Measurements from ENCODE around the gene WDR5. TPM values are rescaled to one million over a fixed set of nuclear protein-coding genes. Genes with fewer than 3 reads are reported as not detected.

Gene WDR5
- total and polyA plus RNA-seq, 2 experiments from 2014 or later, result 21.0 to 25.9 TPM

DNA sequence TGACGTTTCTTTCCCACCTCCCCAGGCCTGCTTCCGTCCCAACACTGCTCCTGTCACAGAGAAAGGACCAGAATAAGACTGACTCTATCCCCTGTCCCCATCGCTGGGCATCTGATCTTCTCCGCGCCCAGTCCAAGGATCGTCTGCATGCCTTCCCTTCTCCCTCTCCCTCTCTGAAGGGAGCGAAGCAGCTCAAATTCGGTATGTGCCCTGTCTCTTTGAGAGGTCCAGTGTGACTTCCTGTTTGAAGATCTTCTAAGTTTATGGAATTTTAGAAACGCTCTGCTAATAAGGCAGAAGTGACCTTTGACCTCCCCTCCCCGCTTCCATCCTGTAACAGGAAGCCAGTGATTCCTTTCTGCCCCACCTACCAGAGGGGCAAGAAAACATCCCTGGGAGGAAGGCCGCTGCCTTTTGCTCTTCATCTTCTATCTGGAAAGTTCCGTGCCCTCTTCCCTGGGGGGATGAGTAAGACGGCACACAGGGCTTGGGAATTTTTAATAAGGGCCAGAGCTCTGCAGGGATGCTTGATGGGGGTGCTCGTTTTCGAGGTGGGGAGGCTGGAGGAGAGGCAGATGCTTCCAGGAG is 69.2 kb downstream of the WDR5 start:
- Histone ChIP-seq H3K27me3 (replicated peaks; ENCODE audit: insufficient read depth) (peaks cover 19% of the 10 kb centered on the region), H3K4me1 (ENCODE audit: insufficient read depth) (peaks cover 5% of the 10 kb centered on the region; the same call in 1 of the 2 replicates), H3K4me2 (ENCODE audit: unreplicated experiment) (peak overlapping the region; percentile 41), H2AFZ (no peak overlapping the region), H3K36me3 (ENCODE audit: low read depth) (no peaks in the 10 kb centered on the region), H3K27ac (no peak overlapping the region), H3K9ac (peak overlapping the region; percentile 46; the same call in 1 of the 2 replicates), H4K20me1 (ENCODE audit: insufficient read depth) (no peaks in the 10 kb centered on the region), H3K9me2 (ENCODE audit: insufficient read depth) (no peaks in the 10 kb centered on the region), H3K79me2 (ENCODE audit: insufficient read depth) (no peaks in the 10 kb centered on the region), H3F3A (ENCODE audit: insufficient read depth) (no peaks in the 10 kb centered on the region), H3K4me3 (no peak overlapping the region), H3K9me3 (ENCODE audit: low read depth) (no peaks in the 10 kb centered on the region)
- in situ Hi-C loops (cut with MboI), result no loop called here
- no peak for TF ChIP-seq EZH2 (IDR thresholded peaks at IDR 0.05; ENCODE audit: insufficient read depth, poor library complexity, severe bottlenecking)
- no peak for TF ChIP-seq EZH2phosphoT487 (IDR thresholded peaks at IDR 0.05; ENCODE audit: insufficient read depth, low read depth)
- WGBS, 2 experiments (ENCODE audit: low coverage in 1 of 2, low lambda C conversion rate in 2 of 2, missing lambda C conversion rate in 2 of 2), result 65 to 70% methylated on average over 15 of the region's 15 CpGs
- peak; percentile 49 for DNase-seq

DNA sequence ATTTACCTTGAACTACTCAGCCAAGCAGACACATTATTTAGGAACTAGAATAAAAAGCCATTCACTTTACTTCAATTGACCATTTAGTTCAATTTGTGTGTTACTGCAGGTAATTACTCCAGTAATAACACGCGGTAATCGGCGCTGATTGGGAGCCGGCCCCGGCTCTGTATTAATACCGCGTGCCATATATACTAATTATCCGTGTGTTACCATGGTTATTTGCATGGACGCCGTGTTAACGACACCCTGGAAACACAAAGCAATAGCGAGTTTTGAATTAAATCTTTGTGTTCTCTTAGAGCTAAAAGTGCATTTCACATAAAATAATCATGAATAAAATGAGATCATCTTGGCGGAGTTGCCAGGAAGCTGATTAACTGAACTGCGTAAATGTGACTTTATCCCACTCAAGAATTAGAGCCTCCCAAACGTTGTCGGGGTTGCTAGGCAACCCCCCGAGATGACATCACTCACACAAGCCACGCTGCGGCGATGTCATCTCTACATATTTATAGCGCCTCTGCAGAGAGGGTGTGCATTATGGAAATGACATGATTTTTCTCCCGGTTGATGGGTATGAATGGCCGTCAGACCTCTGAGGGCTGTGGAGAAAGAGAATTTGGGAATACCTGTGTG is 69.9 kb downstream of the WDR5 start:
- peak overlapping the region; percentile 41 for H3K4me2 ChIP-seq (ENCODE audit: unreplicated experiment)
- H3K9me3 ChIP-seq (ENCODE audit: low read depth), result no peaks in the 10 kb centered on the region
- 20 to 25% methylated on average over 24 of the region's 24 CpGs for WGBS, 2 experiments (ENCODE audit: low coverage in 1 of 2, low lambda C conversion rate in 2 of 2, missing lambda C conversion rate in 2 of 2)
- H3K9ac ChIP-seq, result peak overlapping the region; percentile 46; the same call in 1 of the 2 replicates
- H2AFZ ChIP-seq, result no peak overlapping the region
- peak overlapping the region; percentile 20; the same call in 1 of the 2 replicates for H3K27ac ChIP-seq
- no peak overlapping the region for H3K4me3 ChIP-seq
- H4K20me1 ChIP-seq (ENCODE audit: insufficient read depth), result no peaks in the 10 kb centered on the region
- peaks cover 12% of the 10 kb centered on the region for H3K27me3 ChIP-seq (replicated peaks; ENCODE audit: insufficient read depth)
- no peaks in the 10 kb centered on the region for H3K79me2 ChIP-seq (ENCODE audit: insufficient read depth)
- TF ChIP-seq EZH2phosphoT487 (IDR thresholded peaks at IDR 0.05; ENCODE audit: insufficient read depth, low read depth) (no peak), EZH2 (IDR thresholded peaks at IDR 0.05; ENCODE audit: insufficient read depth, poor library complexity, severe bottlenecking) (no peak)
- no peaks in the 10 kb centered on the region for H3K9me2 ChIP-seq (ENCODE audit: insufficient read depth)
- no peaks in the 10 kb centered on the region for H3K36me3 ChIP-seq (ENCODE audit: low read depth)
- peaks cover 5% of the 10 kb centered on the region; the same call in 1 of the 2 replicates for H3K4me1 ChIP-seq (ENCODE audit: insufficient read depth)
- in situ Hi-C loops (cut with MboI), result no loop called here
- DNase-seq, result peak; percentile 90
- no peaks in the 10 kb centered on the region for H3F3A ChIP-seq (ENCODE audit: insufficient read depth)

DNA sequence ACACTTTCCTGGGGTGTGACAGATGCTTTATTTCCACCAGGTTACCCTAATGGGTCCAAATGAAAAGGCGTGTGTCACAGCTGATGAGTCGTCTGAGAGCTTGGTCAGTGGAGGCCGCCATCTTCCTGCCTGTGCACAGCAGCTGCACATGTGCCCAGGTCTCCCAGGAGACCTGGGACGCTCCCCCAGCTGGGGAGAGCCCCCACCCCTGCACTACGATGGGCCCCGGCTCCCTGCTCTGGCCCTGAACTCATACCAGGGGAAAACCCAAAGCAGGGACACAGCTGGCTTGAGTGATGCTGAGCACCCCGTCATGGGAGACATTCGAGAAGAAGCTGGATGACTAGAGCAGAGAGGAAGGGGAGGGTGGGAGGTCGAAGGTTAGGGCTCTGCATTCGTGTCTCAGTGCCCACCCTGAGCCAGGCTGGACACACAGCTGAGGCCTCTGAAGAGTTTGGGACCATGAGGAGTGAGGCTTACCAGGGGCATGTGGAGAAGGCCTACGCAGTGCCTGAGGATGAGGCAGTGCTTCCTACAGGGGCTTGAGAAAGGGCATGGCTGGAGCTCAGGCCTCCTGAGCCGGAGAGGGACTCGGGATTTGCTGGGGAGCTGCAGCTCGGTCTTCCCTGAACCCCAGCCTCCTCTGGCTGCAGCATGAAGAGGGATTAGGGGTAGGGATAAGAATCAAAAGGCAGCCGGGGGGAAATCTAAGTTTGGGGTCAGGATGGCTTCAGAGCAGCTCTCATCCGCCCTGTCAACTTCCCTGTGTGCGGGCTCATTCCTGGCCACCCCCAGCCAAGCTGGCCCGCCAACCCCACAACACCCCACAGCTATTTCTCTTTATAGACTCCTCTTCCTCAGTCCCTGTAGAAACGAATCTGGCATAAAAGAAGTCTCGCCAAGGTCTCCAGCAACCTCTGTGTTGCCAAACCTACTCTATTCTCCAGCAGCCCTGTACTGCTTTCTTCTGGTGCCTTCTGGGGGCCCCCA is 70.7 kb downstream of the WDR5 start:
- H3K9me3 ChIP-seq (ENCODE audit: low read depth), result no peaks in the 10 kb centered on the region
- TF ChIP-seq EZH2 (IDR thresholded peaks at IDR 0.05; ENCODE audit: insufficient read depth, poor library complexity, severe bottlenecking) (no peak), EZH2phosphoT487 (IDR thresholded peaks at IDR 0.05; ENCODE audit: insufficient read depth, low read depth) (no peak)
- H3K4me3 ChIP-seq, result no peak overlapping the region
- 76 to 79% methylated on average over 19 to 20 of the region's 20 CpGs for WGBS, 2 experiments (ENCODE audit: low coverage in 1 of 2, low lambda C conversion rate in 2 of 2, missing lambda C conversion rate in 2 of 2)
- in situ Hi-C loops (cut with MboI), result no loop called here
- peaks cover 5% of the 10 kb centered on the region; the same call in 1 of the 2 replicates for H3K27me3 ChIP-seq (replicated peaks; ENCODE audit: insufficient read depth)
- H3K9ac ChIP-seq, result no peak overlapping the region
- no peaks in the 10 kb centered on the region for H3K9me2 ChIP-seq (ENCODE audit: insufficient read depth)
- no peak for DNase-seq
- no peaks in the 10 kb centered on the region for H4K20me1 ChIP-seq (ENCODE audit: insufficient read depth)
- peaks cover 5% of the 10 kb centered on the region; the same call in 1 of the 2 replicates for H3K4me1 ChIP-seq (ENCODE audit: insufficient read depth)
- no peak overlapping the region for H3K27ac ChIP-seq
- no peak overlapping the region for H2AFZ ChIP-seq
- H3K79me2 ChIP-seq (ENCODE audit: insufficient read depth), result no peaks in the 10 kb centered on the region
- no peaks in the 10 kb centered on the region for H3K36me3 ChIP-seq (ENCODE audit: low read depth)
- no peak overlapping the region for H3K4me2 ChIP-seq (ENCODE audit: unreplicated experiment)
- no peaks in the 10 kb centered on the region for H3F3A ChIP-seq (ENCODE audit: insufficient read depth)

DNA sequence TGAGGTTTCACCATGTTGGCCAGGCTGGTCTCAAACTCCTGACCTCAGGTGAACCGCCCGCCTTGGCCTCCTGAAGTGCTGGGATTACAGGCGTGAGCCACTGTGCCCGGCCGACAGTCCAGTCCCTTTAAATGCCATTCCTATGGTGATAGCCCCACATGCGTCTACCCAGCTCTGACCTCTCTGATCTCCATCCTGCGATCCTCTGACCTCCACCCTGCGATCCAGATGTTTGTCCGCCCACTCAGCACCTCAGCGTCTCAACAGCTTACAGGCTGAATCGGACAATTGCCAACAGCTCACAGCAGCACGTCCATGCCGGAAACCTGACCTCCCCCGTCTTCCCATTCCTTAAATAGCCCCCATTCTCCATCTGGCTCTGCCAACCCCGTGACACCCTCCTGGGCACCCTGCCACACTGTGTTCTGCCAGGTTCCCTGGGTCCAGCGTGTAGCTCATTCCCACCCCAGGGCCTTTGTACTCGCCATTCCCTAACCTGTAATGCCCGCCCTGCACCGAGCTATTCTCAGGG is 72.5 kb downstream of the WDR5 start:
- no peaks in the 10 kb centered on the region for H3K9me3 ChIP-seq (ENCODE audit: low read depth)
- H3K27me3 ChIP-seq (replicated peaks; ENCODE audit: insufficient read depth), result no peaks in the 10 kb centered on the region
- H3K36me3 ChIP-seq (ENCODE audit: low read depth), result no peaks in the 10 kb centered on the region
- no peaks in the 10 kb centered on the region for H3F3A ChIP-seq (ENCODE audit: insufficient read depth)
- WGBS, 2 experiments (ENCODE audit: low coverage in 1 of 2, low lambda C conversion rate in 2 of 2, missing lambda C conversion rate in 2 of 2), result 68 to 76% methylated on average over 19 of the region's 19 CpGs
- H4K20me1 ChIP-seq (ENCODE audit: insufficient read depth), result no peaks in the 10 kb centered on the region
- no peaks in the 10 kb centered on the region for H3K79me2 ChIP-seq (ENCODE audit: insufficient read depth)
- no peak for TF ChIP-seq EZH2 (IDR thresholded peaks at IDR 0.05; ENCODE audit: insufficient read depth, poor library complexity, severe bottlenecking)
- TF ChIP-seq EZH2phosphoT487 (IDR thresholded peaks at IDR 0.05; ENCODE audit: insufficient read depth, low read depth), result no peak
- peaks cover 5% of the 10 kb centered on the region; the same call in 1 of the 2 replicates for H3K4me1 ChIP-seq (ENCODE audit: insufficient read depth)
- H2AFZ ChIP-seq, result no peak overlapping the region
- no peak overlapping the region for H3K27ac ChIP-seq
- no peak for DNase-seq
- no peaks in the 10 kb centered on the region for H3K9me2 ChIP-seq (ENCODE audit: insufficient read depth)
- H3K9ac ChIP-seq, result no peak overlapping the region
- no peak overlapping the region for H3K4me2 ChIP-seq (ENCODE audit: unreplicated experiment)
- in situ Hi-C loops (cut with MboI), result no loop called here
- no peak overlapping the region for H3K4me3 ChIP-seq

All from GM23248 (cell line).